Measurements from ENCODE around the gene BMP6. TPM values are rescaled to one million over a fixed set of nuclear protein-coding genes. Genes with fewer than 3 reads are reported as not detected.

The BMP6 gene
- total RNA-seq, 4 donors from 2014 or later = 1.8 to 7.4 (median 3.8) TPM

GRCh38 chr6:7684843-7685242 lies 41.1 kb upstream of the BMP6 start:
- TF ChIP-seq CTCF (IDR thresholded peaks at IDR 0.05) = no peak
- no peak for TF ChIP-seq POLR2A (IDR thresholded peaks at IDR 0.05)
- no peak for TF ChIP-seq POLR2AphosphoS5 (IDR thresholded peaks at IDR 0.05)
- TF ChIP-seq EP300 (IDR thresholded peaks at IDR 0.05) = no peak
- no peaks in the 10 kb centered on the region for H3K27me3 ChIP-seq
- no peak overlapping the region for H3K4me3 ChIP-seq
- H3K4me1 ChIP-seq = no peaks in the 10 kb centered on the region
- WGBS = 75% methylated on average over 4 of the region's 4 CpGs
- H3K27ac ChIP-seq = no peak overlapping the region
- no peaks in the 10 kb centered on the region for H3K36me3 ChIP-seq
- H3K9me3 ChIP-seq = no peaks in the 10 kb centered on the region
- no peak for DNase-seq (ENCODE audit: low spot score in 2 of 2)

DNA sequence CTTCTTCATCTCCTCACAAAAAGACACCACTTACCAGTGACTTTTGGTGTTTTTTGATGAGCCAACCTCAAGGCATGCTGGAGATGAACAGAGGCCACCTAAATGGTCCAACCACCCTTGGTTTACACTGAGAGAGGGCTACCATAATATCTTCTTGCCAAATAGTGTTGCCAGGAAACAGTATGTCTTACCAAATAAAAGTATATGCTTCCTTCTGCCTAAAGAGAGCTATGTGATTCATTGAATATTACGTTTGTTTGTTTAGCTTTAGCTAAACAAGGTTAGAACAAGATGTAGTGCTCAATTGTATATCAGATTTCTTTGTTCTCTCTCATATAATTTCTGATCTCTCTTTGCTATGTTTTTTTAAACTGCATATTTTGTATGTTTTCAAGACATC lies 40.6 kb upstream of the BMP6 start:
- no peaks in the 10 kb centered on the region for H3K27me3 ChIP-seq
- 82% methylated on average over 1 of the region's 1 CpG for WGBS
- no peaks in the 10 kb centered on the region for H3K9me3 ChIP-seq
- H3K27ac ChIP-seq = no peak overlapping the region
- no peaks in the 10 kb centered on the region for H3K36me3 ChIP-seq
- no peak for DNase-seq (ENCODE audit: low spot score in 2 of 2)
- no peak overlapping the region for H3K4me3 ChIP-seq
- TF ChIP-seq POLR2A (IDR thresholded peaks at IDR 0.05) = no peak
- TF ChIP-seq EP300 (IDR thresholded peaks at IDR 0.05) = no peak
- TF ChIP-seq CTCF (IDR thresholded peaks at IDR 0.05) = no peak
- TF ChIP-seq POLR2AphosphoS5 (IDR thresholded peaks at IDR 0.05) = no peak
- H3K4me1 ChIP-seq = no peaks in the 10 kb centered on the region

DNA sequence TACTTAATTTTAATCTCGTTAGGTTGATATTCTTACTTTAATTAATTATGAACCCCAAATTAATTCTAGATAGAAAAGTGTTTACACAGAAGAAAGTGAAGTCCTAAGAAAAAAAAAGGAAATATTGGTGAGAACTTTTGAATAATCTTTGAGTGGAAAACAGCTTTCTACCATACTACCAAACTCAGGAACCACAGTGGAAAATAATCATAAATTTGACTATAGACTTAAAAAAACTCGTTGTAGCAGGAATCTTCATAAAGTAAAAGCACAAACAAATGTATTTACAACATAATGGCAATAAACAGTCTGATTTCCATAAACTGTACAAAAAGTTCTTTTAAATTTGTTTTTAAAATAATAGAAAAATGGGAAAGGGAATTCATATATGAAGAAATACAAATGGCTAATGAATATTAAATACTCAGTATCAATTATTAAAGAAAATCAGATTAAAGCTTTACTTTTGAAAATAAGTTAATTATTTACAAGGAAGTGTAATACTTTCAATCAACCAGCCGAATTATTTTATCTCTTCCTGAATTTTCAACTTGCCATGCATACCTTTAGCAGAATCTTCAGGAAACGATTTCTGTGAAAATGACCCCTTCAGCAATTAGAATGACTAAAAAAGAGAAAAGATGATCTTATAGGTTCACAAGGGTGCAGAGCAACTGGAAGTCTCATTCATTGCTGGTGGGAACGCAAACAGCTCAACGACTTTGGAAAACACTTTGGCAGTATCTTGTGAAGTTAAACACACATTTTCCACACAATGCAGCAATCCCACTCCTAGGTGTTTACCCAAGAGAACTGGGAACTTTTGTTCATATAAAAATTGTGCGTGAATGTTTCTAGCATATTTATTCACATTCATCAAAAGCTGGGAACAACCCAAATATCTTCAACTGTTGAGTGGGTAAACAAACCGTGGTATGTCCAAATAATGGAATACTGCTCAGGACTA lies 38.5 kb upstream of the BMP6 start:
- 82% methylated on average over 8 of the region's 8 CpGs for WGBS
- Histone ChIP-seq H3K4me1 (peaks cover 7% of the 10 kb centered on the region), H3K36me3 (no peaks in the 10 kb centered on the region), H3K9me3 (no peaks in the 10 kb centered on the region), H3K4me3 (no peak overlapping the region), H3K27me3 (no peaks in the 10 kb centered on the region), H3K27ac (no peak overlapping the region)
- no peak for DNase-seq (ENCODE audit: low spot score in 2 of 2)
- TF ChIP-seq CTCF (IDR thresholded peaks at IDR 0.05) (no peak), POLR2A (IDR thresholded peaks at IDR 0.05) (no peak), POLR2AphosphoS5 (IDR thresholded peaks at IDR 0.05) (no peak), EP300 (IDR thresholded peaks at IDR 0.05) (no peak)

DNA sequence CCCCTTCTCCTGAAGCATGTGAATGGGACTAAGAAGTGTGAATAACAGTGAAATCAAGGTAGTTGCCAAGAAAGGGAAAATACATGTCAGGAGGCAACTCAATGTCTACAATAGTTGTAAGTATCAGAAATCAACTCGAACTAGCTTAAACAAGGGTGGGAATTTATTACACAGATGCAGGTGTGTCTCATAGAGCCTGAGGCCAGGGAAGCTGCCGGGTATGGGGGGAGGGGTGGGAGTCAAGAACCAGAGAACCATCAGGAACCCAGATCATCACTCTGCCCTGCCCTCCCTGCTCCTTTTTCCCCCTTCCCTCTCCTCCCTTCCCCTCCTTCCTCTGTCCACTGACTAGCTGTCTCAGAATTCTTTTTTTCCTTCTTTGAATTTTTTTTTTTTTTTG lies 34.9 kb upstream of the BMP6 start:
- H3K27me3 ChIP-seq = no peaks in the 10 kb centered on the region
- H3K27ac ChIP-seq = no peak overlapping the region
- no peak for DNase-seq (ENCODE audit: low spot score in 2 of 2)
- 57% methylated on average over 2 of the region's 2 CpGs for WGBS
- TF ChIP-seq CTCF (IDR thresholded peaks at IDR 0.05) (no peak), POLR2AphosphoS5 (IDR thresholded peaks at IDR 0.05) (no peak), EP300 (IDR thresholded peaks at IDR 0.05) (no peak), POLR2A (IDR thresholded peaks at IDR 0.05) (no peak)
- no peak overlapping the region for H3K4me3 ChIP-seq
- no peaks in the 10 kb centered on the region for H3K9me3 ChIP-seq
- no peaks in the 10 kb centered on the region for H3K36me3 ChIP-seq
- H3K4me1 ChIP-seq = peaks cover 7% of the 10 kb centered on the region

GRCh38 chr6:7691675-7692452 lies 34.0 kb upstream of the BMP6 start:
- Histone ChIP-seq H3K27ac (no peak overlapping the region), H3K4me3 (peak overlapping the region; percentile 8), H3K36me3 (no peaks in the 10 kb centered on the region), H3K27me3 (no peaks in the 10 kb centered on the region), H3K9me3 (no peaks in the 10 kb centered on the region), H3K4me1 (peaks cover 7% of the 10 kb centered on the region)
- TF ChIP-seq POLR2AphosphoS5 (IDR thresholded peaks at IDR 0.05) = no peak
- no peak for TF ChIP-seq POLR2A (IDR thresholded peaks at IDR 0.05)
- TF ChIP-seq EP300 (IDR thresholded peaks at IDR 0.05) = no peak
- no peak for TF ChIP-seq CTCF (IDR thresholded peaks at IDR 0.05)
- no peak for DNase-seq (ENCODE audit: low spot score in 2 of 2)
- WGBS = 50% methylated on average over 17 of the region's 21 CpGs
